ENCODE measurements around the gene MAB21L3.

GRCh38 chr1:116105996-116106395 lies 5.2 kb upstream of the MAB21L3 start:
- no peak for TF ChIP-seq EZH2 (IDR thresholded peaks at IDR 0.05; ENCODE audit: borderline replicate concordance, low read depth, low read length, poor library complexity, severe bottlenecking)
- TF ChIP-seq CTCF (conservative IDR thresholded peaks at IDR 0.05; ENCODE audit: low read depth, low read length), result no peak

All from A673 (cell line).